Activated T-helper 9 cell treated with anti-CD3 and anti-CD28 coated beads, Interleukin-2, amount 50 U/mL, for 16 hours (primary cell): Measurements from ENCODE around the gene DHX29.
A peak's percentile ranks its signal among the peaks of the same experiment; 100 is the strongest.

ENCODE experiments used
- DNase-seq: peaks from one replicate; pipeline ENCODE4 v3.0.0-alpha.2; 2020; ENCODE audit warnings: low read depth

DHX29 gene

GRCh38 chr5:55313870-55314617 is 6.5 kb upstream of the DHX29 start:
- no peak for DNase-seq

- DNase-seq: no peak
Measured at GRCh38 chr5:55308254-55308836, 851 bp upstream of the DHX29 start.

GRCh38 chr5:55306641-55307382 is 682 bp downstream of the DHX29 start:
- DNase-seq: no peak

- DNase-seq: no peak
Measured at GRCh38 chr5:55305345-55305744, 2.1 kb downstream of the DHX29 start.

GRCh38 chr5:55304584-55304983 is 2.9 kb downstream of the DHX29 start:
- DNase-seq: no peak

- no peak for DNase-seq
Measured at GRCh38 chr5:55303238-55303690, 4.2 kb downstream of the DHX29 start.

- DNase-seq: no peak
Measured at GRCh38 chr5:55300890-55301289, 6.6 kb downstream of the DHX29 start.

- DNase-seq: no peak
Measured at GRCh38 chr5:55294935-55295334, 12.6 kb downstream of the DHX29 start.

- no peak for DNase-seq
Measured at GRCh38 chr5:55290991-55291390, 16.5 kb downstream of the DHX29 start.

GRCh38 chr5:55289808-55290207 is 17.7 kb downstream of the DHX29 start:
- DNase-seq: no peak

- DNase-seq: no peak
Measured at GRCh38 chr5:55286411-55286933, 21.0 kb downstream of the DHX29 start.

- no peak for DNase-seq
Measured at GRCh38 chr5:55278778-55279177, 28.7 kb downstream of the DHX29 start.

- DNase-seq: no peak
Measured at GRCh38 chr5:55276771-55277170, 30.7 kb downstream of the DHX29 start.

GRCh38 chr5:55258339-55258738 is 49.2 kb downstream of the DHX29 start:
- DNase-seq: no peak

GRCh38 chr5:55254802-55255201 is 52.7 kb downstream of the DHX29 start:
- no peak for DNase-seq

- no peak for DNase-seq
Measured at GRCh38 chr5:55250064-55250463, 57.4 kb downstream of the DHX29 start.

GRCh38 chr5:55241746-55242145 is 65.7 kb downstream of the DHX29 start:
- no peak for DNase-seq

- DNase-seq: no peak
Measured at GRCh38 chr5:55236800-55237199, 70.7 kb downstream of the DHX29 start.

GRCh38 chr5:55234121-55234700 is 73.3 kb downstream of the DHX29 start:
- no peak for DNase-seq

GRCh38 chr5:55232985-55233928 is 74.2 kb downstream of the DHX29 start, which contains the start of gene CCNO:
TSS of gene CCNO (minus strand) at chr5:55233608. CDS start at chr5:55233523, 85 bp downstream.
- peak; percentile 44 for DNase-seq
